Activated naive CD4-positive, alpha-beta T cell treated with anti-CD3 and anti-CD28 coated beads, Interleukin-2, amount 50 U/mL, for 72 hours (primary cell): ENCODE results near the gene HEXD. TPM values are rescaled to one million over a fixed set of nuclear protein-coding genes. Genes with fewer than 3 reads are reported as not detected.

ENCODE experiments used
- total RNA-seq, 2 donors: library from RNA; stranded (reverse); gene quantifications; one replicate each; pipeline ENCODE4 v1.2.3, GENCODE V29; 2022

Gene HEXD
- total RNA-seq, 2 donors from 2014 or later, result 16.2 to 33.6 TPM

Other genes starting within 250 kb of the HEXD start
- gene CCDC57, start 205.5 kb upstream of the HEXD start, total RNA-seq, result 10 to 100 TPM; 34.6 to 51.3 TPM
- gene SLC16A3, start 189.3 kb upstream of the HEXD start, total RNA-seq, result 100 to 1,000 TPM in 1 of 2 donors, 1 to 10 TPM in 1; 8.6 to 197 TPM
- 100 to 1,000 TPM; 130 to 171 TPM for gene CSNK1D, start 144.6 kb upstream of the HEXD start, total RNA-seq
- gene CD7, start 100.7 kb upstream of the HEXD start, total RNA-seq, result 100 to 1,000 TPM; 620 to 646 TPM
- gene SECTM1, start 84.6 kb upstream of the HEXD start, total RNA-seq, result 10 to 100 TPM in 1 of 2 donors, 1 to 10 TPM in 1; 2.3 to 13.7 TPM
- under 1 TPM; 0.18 to 0.41 TPM for gene TEX19, start 59.1 kb upstream of the HEXD start, total RNA-seq
- gene UTS2R, start 46.6 kb upstream of the HEXD start, total RNA-seq, result under 1 TPM in 1 of 2 donors, not detected in 1; 0.18 TPM
- gene OGFOD3, start 239 bp downstream of the HEXD start, total RNA-seq, result 10 to 100 TPM; 16.8 to 23.5 TPM
- 100 to 1,000 TPM; 205 to 401 TPM for gene CYBC1, start 32.4 kb downstream of the HEXD start, total RNA-seq
- 100 to 1,000 TPM; 159 TPM for gene NARF, start 40.4 kb downstream of the HEXD start, total RNA-seq
- 10 to 100 TPM; 56.2 to 67.4 TPM for gene FOXK2, start 101.4 kb downstream of the HEXD start, total RNA-seq
- 10 to 100 TPM; 33.9 to 89.9 TPM for gene WDR45B, start 230.1 kb downstream of the HEXD start, total RNA-seq